Lower leg skin (tissue), 3 donors: ENCODE measurements around the gene ERRFI1.

Experiments used
- POLR2A ChIP-seq, 2 donors: fragments of 450-650 bp; IDR thresholded peaks; one replicate each; pipeline ENCODE4 v1.6.1; 2016 to 2017; ENCODE audit warnings: antibody characterized with exemption in 2 of 2, mild to moderate bottlenecking in 1 of 2, moderate library complexity in 1 of 2
- TF ChIP-seq, protein P1 (sequence below), 3 donors: fragments of 450-650 bp; IDR thresholded peaks; one replicate each; pipeline ENCODE4 v1.5.1; 2016; ENCODE audit warnings: antibody characterized with exemption in 3 of 3, mild to moderate bottlenecking in 3 of 3, moderate library complexity in 2 of 3

DNA sequence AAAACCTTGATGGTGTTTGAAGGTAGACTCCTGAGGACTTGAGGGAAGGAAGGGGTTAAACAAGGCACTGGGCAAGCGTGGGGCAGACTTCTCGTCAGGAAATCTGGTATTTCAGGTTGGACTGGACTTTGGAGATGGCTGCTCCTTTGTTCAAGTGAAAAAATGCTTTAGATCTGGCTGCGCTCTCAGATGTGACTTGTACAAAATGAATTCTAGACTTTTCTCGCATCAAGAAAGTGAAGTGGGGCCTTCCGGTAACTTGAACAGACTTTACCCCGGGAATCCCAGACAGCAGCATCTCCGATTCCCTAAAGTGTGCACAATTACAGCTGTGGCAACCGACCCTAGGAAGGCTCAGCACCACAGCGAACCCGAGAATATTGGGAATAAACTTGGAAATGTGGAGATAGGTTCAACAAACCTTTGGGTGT is 44.3 kb upstream of the ERRFI1 start:
- TF ChIP-seq POLR2A (IDR thresholded peaks at IDR 0.05): no peak
- TF ChIP-seq, protein P1, sequence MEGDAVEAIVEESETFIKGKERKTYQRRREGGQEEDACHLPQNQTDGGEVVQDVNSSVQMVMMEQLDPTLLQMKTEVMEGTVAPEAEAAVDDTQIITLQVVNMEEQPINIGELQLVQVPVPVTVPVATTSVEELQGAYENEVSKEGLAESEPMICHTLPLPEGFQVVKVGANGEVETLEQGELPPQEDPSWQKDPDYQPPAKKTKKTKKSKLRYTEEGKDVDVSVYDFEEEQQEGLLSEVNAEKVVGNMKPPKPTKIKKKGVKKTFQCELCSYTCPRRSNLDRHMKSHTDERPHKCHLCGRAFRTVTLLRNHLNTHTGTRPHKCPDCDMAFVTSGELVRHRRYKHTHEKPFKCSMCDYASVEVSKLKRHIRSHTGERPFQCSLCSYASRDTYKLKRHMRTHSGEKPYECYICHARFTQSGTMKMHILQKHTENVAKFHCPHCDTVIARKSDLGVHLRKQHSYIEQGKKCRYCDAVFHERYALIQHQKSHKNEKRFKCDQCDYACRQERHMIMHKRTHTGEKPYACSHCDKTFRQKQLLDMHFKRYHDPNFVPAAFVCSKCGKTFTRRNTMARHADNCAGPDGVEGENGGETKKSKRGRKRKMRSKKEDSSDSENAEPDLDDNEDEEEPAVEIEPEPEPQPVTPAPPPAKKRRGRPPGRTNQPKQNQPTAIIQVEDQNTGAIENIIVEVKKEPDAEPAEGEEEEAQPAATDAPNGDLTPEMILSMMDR (IDR thresholded peaks at IDR 0.05): no peak
